Common myeloid progenitor, CD34-positive (primary cell): ENCODE measurements around the gene TEX19. TPM values are rescaled to one million over a fixed set of nuclear protein-coding genes. Genes with fewer than 3 reads are reported as not detected.

ENCODE experiments used
- CTCF ChIA-PET: fragments of 350-600 bp; sonication (Branson Sonifier 250); formaldehyde crosslinking; loops from one replicate; lab custom pipeline; 2021; ENCODE audit warnings: antibody characterized with exemption; lab: Charles Lee
- POLR2A ChIA-PET: fragments of 350-600 bp; sonication (Branson Sonifier 250); formaldehyde crosslinking; loops from one replicate; lab custom pipeline; 2021; ENCODE audit warnings: antibody characterized with exemption; lab: Charles Lee
- DNase-seq, 3 donors: peaks; one replicate each; pipeline versions ENCODE4 v3.0.0 to v3.0.0-alpha.2; 2013
- H3K27ac ChIP-seq, 2 experiments: 1 replicate in 1 of 2; 2 replicates in 1 of 2; pipeline ENCODE4 v1.7.0; 2013; ENCODE audit warnings: inconsistent platforms in 2 of 2, low read length in 2 of 2, mild to moderate bottlenecking in 2 of 2, low read depth in 1 of 2, moderate library complexity in 1 of 2; ENCODE audit not compliant: severe bottlenecking in 2 of 2, insufficient read depth in 1 of 2, poor library complexity in 1 of 2
- H3K27me3 ChIP-seq, 5 experiments: replicated peaks in 2 of 5; 1 replicate in 3 of 5; 2 replicates in 2 of 5; pipeline versions ENCODE4 v1.6.1 to v1.7.0; 2013; ENCODE audit warnings: low read length in 4 of 5, mild to moderate bottlenecking in 2 of 5, moderate library complexity in 2 of 5, inconsistent platforms in 1 of 5; ENCODE audit not compliant: insufficient read depth in 5 of 5, control insufficient read depth in 4 of 5
- H3K36me3 ChIP-seq, 4 experiments: 1 replicate in 2 of 4; 2 replicates in 2 of 4; pipeline versions ENCODE4 v1.6.1 to v1.7.0; 2013; ENCODE audit warnings: low read length in 3 of 4, control low read depth in 1 of 4, mild to moderate bottlenecking in 1 of 4; ENCODE audit not compliant: control insufficient read depth in 4 of 4, insufficient read depth in 4 of 4
- H3K4me1 ChIP-seq, 4 experiments: 1 replicate in 3 of 4; 2 replicates in 1 of 4; pipeline versions ENCODE4 v1.6.1 to v1.7.1; 2013; ENCODE audit warnings: low read length in 3 of 4, mild to moderate bottlenecking in 3 of 4, control low read depth in 1 of 4, inconsistent platforms in 1 of 4, moderate library complexity in 1 of 4; ENCODE audit not compliant: control insufficient read depth in 4 of 4, insufficient read depth in 4 of 4; ENCODE audit errors: control extremely low read depth in 1 of 4
- H3K4me3 ChIP-seq, 7 experiments: 1 replicate in 4 of 7; 2 replicates in 3 of 7; pipeline versions ENCODE4 v1.5.1 to v1.7.0; 2013; ENCODE audit warnings: mild to moderate bottlenecking in 7 of 7, low read length in 6 of 7, moderate library complexity in 6 of 7, inconsistent platforms in 2 of 7, low read depth in 2 of 7, control low read depth in 1 of 7; ENCODE audit not compliant: insufficient read depth in 4 of 7, control insufficient read depth in 1 of 7; ENCODE audit errors: extremely low read depth in 1 of 7
- H3K9me3 ChIP-seq, 5 experiments: 1 replicate in 4 of 5; 2 replicates in 1 of 5; pipeline versions ENCODE4 v1.6.1 to v1.7.1; 2013; ENCODE audit warnings: low read length in 4 of 5, mild to moderate bottlenecking in 2 of 5, inconsistent platforms in 1 of 5, low read depth in 1 of 5, moderate library complexity in 1 of 5; ENCODE audit not compliant: control insufficient read depth in 4 of 5, insufficient read depth in 2 of 5; ENCODE audit errors: control extremely low read depth in 1 of 5
- WGBS: methylation state at CpG from one replicate; pipeline ENCODE4 v1.1.5; 2013; ENCODE audit not compliant: insufficient coverage; 5-methylcytosine and 5-hydroxymethylcytosine counted together
- polyA plus RNA-seq: library from polyadenylated mRNA; unstranded; fragments of 120-200 nt; gene quantifications from one replicate; pipeline ENCODE4 v1.2.1, GENCODE V29; 2013

Gene TEX19
- not detected for polyA plus RNA-seq

GRCh38 chr17:82358465-82359350 is at the start of gene TEX19:
Gene TEX19 (plus strand): TSS chr17:82359247. CDS start chr17:82362151, 2,904 bp downstream.
- peak in 2 of 3 donors; percentile 66 to 71 for DNase-seq
- no peaks in the 10 kb centered on the region for H3K36me3 ChIP-seq
- CTCF ChIA-PET = interaction anchor here (0.9 to 1.5 kb wide), 4 partner anchors 52 to 196 kb away, joined by 3 to 4 read pairs (median 4); no protein-coding TSS in a partner anchor
- peaks cover 0 to 7% (median 0%) of the 10 kb centered on the region in 5 experiments for H3K27me3 ChIP-seq
- H3K9me3 ChIP-seq = no peaks in the 10 kb centered on the region
- POLR2A ChIA-PET = no interaction called here
- H3K4me1 ChIP-seq = peaks cover 0 to 7% (median 1%) of the 10 kb centered on the region in 4 experiments
- WGBS = 68% methylated on average over 19 of the region's 21 CpGs
- H3K27ac ChIP-seq = no peak within 1 kb of the TSS
- no peak within 1 kb of the TSS for H3K4me3 ChIP-seq

GRCh38 chr17:82309656-82310570 is 49.1 kb upstream of the TEX19 start:
- Histone ChIP-seq H3K27me3 (no peaks in the 10 kb centered on the region), H3K27ac (no peak overlapping the region), H3K36me3 (no peaks in the 10 kb centered on the region), H3K4me3 (no peak overlapping the region), H3K9me3 (no peaks in the 10 kb centered on the region), H3K4me1 (peaks cover 5 to 39% (median 31%) of the 10 kb centered on the region in 4 experiments)
- ChIA-PET POLR2A (no interaction called here), CTCF (interaction anchor here (12.5 kb wide), 1 partner anchor 9 kb away, joined by 119 read pairs; no protein-coding TSS in a partner anchor)
- WGBS = 97% methylated on average over 26 of the region's 27 CpGs
- DNase-seq = no peak

- Histone ChIP-seq H3K9me3 (no peaks in the 10 kb centered on the region), H3K36me3 (no peaks in the 10 kb centered on the region), H3K27ac (no peak overlapping the region), H3K4me1 (peaks cover 5 to 39% (median 31%) of the 10 kb centered on the region in 4 experiments), H3K4me3 (no peak overlapping the region), H3K27me3 (no peaks in the 10 kb centered on the region)
- no peak for DNase-seq
- ChIA-PET POLR2A (no interaction called here), CTCF (interaction anchor here (1.1 to 12.5 kb wide), 3 partner anchors 10 to 13 kb away, joined by 4 to 119 read pairs (median 4); no protein-coding TSS in a partner anchor)
- 95% methylated on average over 21 of the region's 21 CpGs for WGBS
Measured at GRCh38 chr17:82310877-82311276, 48.2 kb upstream of the TEX19 start.

DNA sequence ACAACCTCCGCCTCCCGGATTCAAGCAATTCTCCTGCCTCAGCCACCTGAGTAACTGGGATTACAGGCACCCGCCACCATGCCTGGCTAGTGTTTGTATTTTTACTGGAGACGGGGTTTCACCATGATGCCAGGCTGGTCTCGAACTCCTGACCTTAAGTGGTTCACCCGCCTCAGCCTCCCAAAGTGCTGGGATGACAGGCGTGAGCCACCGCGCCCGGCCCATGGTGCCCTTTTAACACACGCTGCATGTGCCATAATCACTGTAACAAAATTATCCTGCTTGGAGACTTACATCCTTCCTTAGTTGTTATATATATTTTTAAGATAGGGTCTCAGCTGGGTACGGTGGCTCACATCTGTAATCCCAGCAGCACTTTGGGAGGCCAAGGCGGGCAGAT is 47.1 kb upstream of the TEX19 start:
- no peak for DNase-seq
- Histone ChIP-seq H3K4me3 (no peak overlapping the region), H3K27me3 (no peaks in the 10 kb centered on the region), H3K9me3 (no peaks in the 10 kb centered on the region), H3K36me3 (no peaks in the 10 kb centered on the region), H3K27ac (no peak overlapping the region), H3K4me1 (peaks cover 0 to 39% (median 30%) of the 10 kb centered on the region in 4 experiments)
- POLR2A ChIA-PET = no interaction called here
- 100% methylated on average over 8 of the region's 13 CpGs for WGBS
- CTCF ChIA-PET = interaction anchor here (1.6 to 12.5 kb wide), 2 partner anchors 11 to 12 kb away, joined by 4 to 119 read pairs; no protein-coding TSS in a partner anchor

DNA sequence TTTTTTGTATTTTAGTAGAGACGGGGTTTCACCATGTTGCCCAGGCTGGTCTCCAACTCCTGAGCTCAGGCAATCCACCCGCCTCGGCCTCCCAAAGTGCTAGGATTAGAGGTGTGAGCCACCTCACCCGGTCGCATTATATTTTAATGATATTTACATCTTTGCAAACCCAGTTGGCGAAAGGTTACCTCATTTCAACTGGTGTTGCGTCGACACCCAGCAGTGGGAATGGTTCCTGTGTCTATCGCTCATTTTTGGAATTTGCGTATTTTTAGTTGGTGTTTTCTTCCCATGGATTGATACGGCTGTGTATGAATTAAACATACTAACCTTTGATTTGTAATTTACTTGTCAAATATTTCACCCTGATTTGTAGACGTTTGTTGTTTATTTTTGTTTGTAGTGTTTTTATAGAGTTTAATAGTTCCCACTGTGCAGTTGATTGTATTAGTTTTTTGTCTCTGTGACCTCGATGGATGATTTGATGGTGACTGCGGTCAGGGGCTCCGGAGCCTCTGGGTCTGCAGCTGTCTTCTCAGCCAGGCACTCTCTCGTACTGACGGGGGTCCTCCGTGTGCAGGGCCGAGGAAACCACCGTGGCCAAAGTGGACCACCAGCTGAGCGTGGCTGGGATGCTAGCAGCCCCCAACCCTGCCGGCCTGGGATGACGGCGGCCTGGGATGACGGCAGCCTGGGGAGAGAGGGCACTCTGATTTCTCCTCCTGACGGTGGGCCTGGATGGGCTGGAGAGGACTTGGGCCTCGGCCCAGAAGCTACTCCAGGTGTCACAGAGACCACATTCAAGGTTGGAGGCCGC is 45.6 kb upstream of the TEX19 start:
- no peaks in the 10 kb centered on the region for H3K27me3 ChIP-seq
- H3K36me3 ChIP-seq = no peaks in the 10 kb centered on the region
- POLR2A ChIA-PET = interaction anchor here (1.0 to 1.7 kb wide), 2 partner anchors 10 to 15 kb away, joined by 3 to 5 read pairs; no protein-coding TSS in a partner anchor
- no peak overlapping the region for H3K4me3 ChIP-seq
- WGBS = 97% methylated on average over 15 of the region's 28 CpGs
- CTCF ChIA-PET = interaction anchor here (0.7 to 12.5 kb wide), 2 partner anchors 12 to 42 kb away, joined by 3 to 119 read pairs; no protein-coding TSS in a partner anchor
- H3K9me3 ChIP-seq = peaks cover 0 to 2% (median 0%) of the 10 kb centered on the region in 5 experiments
- DNase-seq = no peak
- no peak overlapping the region for H3K27ac ChIP-seq
- H3K4me1 ChIP-seq = peaks cover 0 to 43% (median 32%) of the 10 kb centered on the region in 4 experiments
